AG10803 (cell line): Measurements from ENCODE around the gene COL15A1.

Experiments used
- DNase-seq: peaks from one replicate; pipeline ENCODE4 v3.0.0; 2010; ENCODE audit warnings: low read depth
- H3K4me3 ChIP-seq: 2 replicates; pipeline ENCODE4 v1.5.1; 2011; ENCODE audit warnings: mild to moderate bottlenecking, low read length, control low read depth
- TF ChIP-seq, protein P1 (sequence below): conservative IDR thresholded peaks from 2 replicates; pipeline ENCODE4 v1.5.1; 2011; ENCODE audit warnings: mild to moderate bottlenecking, low read length, control low read depth, inconsistent platforms

The COL15A1 gene

DNA sequence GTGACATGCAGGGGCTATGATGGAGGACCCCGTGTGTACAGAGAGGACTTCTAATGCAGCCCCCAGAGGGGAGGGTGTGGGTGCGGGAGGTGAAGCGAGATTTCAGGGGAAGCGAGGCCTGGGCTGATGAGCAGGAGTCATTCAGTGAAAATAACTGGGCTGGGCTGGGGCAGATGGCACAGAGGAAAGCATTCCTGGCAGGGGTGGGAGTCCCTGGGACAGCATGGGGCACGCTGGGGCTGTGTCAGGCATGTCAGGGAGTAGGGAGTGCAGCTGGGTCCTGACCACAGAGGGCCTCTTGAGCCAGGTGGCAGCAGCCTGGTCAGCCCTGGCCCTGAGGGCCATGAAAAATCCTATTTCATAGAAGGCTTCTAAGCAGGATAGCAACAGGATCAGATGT lies 36.6 kb downstream of the COL15A1 start:
- TF ChIP-seq, protein P1, sequence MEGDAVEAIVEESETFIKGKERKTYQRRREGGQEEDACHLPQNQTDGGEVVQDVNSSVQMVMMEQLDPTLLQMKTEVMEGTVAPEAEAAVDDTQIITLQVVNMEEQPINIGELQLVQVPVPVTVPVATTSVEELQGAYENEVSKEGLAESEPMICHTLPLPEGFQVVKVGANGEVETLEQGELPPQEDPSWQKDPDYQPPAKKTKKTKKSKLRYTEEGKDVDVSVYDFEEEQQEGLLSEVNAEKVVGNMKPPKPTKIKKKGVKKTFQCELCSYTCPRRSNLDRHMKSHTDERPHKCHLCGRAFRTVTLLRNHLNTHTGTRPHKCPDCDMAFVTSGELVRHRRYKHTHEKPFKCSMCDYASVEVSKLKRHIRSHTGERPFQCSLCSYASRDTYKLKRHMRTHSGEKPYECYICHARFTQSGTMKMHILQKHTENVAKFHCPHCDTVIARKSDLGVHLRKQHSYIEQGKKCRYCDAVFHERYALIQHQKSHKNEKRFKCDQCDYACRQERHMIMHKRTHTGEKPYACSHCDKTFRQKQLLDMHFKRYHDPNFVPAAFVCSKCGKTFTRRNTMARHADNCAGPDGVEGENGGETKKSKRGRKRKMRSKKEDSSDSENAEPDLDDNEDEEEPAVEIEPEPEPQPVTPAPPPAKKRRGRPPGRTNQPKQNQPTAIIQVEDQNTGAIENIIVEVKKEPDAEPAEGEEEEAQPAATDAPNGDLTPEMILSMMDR: no peak
- no peak for DNase-seq
- H3K4me3 ChIP-seq: no peak overlapping the region

DNA sequence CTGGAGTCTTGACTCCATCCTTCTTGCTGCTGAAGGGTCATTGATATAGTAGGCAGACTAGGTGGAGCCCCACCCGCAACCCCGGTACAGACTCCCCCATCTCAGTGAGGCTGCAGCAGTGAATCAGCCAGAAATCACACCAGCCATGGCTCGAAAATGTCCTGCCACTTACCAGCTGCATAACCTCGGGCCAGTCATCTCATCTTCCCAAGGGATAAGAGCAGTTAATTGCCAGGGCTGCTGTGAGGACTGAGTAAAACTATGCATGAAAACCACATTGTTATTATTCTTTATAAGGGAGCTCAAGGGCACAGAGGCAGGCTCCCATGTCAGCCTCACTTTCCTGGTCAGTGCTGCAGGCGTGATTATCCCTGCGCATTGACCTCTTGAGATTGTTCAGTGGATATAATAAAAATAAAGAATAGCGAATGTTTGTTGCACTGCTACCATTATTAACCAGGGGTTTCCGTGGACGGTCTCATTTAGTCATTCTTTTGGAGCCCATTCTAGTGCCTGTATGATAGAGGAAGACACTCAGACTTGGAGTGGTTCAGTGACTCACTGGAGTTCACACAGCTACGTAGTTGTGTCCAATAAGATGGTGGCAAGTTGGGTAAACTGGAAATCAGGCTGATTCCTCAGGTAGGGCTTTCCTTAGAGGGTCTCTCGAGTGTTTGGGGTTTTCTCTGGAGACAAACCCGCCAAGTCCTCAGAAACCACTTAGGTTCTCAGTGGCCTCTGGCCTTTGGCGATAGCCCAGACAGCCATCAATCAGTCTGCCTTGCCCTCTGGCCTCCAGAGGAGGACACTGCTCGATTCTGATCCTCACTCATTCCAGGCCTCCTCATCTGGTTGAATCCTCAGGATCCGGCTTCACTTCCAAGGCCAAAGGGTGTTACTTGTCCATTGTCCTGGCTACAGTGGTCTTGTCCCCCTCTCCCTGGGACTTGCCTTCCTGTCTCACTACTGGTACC lies 39.9 kb downstream of the COL15A1 start:
- TF ChIP-seq, protein P1: no peak
- H3K4me3 ChIP-seq: no peak overlapping the region
- DNase-seq: peak; percentile 90

DNA sequence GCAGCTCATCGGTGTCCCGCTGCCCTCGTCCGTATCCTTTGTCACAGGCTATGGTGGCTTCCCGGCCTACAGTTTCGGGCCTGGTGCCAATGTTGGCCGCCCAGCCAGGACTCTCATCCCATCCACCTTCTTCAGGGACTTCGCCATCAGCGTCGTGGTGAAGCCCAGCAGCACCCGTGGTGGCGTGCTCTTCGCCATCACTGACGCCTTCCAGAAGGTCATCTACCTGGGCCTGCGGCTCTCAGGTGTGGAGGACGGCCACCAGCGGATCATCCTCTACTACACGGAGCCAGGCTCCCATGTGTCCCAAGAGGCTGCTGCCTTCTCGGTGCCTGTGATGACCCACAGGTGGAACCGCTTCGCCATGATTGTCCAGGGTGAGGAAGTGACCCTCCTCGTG lies 41.9 kb downstream of the COL15A1 start:
- H3K4me3 ChIP-seq: no peak overlapping the region
- TF ChIP-seq, protein P1: no peak
- no peak for DNase-seq

DNA sequence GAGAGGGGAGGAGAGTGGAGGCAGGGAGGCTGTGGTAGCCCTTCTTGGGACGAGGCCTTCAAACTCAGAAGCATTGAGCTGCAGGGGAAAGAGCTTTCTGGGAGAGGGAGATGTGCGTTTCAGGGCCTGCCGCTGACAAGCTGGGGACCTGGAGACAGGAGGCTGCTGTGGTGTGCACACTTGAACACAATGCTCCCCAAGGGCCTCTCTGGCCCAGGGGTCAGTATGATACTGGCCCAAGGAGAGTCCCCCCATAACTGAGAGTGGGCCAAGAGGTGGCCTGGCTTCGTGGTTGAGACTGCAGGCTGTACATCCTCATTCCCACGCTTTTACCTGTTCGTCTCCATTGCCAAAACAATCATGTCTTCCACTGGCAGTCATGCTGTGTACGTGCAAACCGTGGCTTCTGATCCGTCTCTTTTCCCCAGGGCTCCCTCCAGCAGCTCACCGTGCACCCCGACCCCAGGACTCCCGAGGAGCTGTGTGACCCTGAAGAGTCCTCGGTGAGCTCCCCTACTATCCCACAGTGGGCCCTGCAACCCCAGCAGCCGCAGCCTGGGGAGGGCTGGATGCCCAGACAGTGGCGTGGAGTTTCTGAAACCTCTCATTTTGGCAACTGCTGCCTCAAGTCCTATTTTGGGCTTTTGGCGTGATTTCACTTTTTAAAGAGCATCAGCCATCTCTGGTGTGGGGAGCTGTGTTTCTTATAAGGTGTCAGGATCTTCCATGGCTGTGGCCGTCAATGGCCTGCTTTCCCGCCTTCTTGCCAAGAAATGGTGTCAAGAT lies 43.4 kb downstream of the COL15A1 start:
- TF ChIP-seq, protein P1: no peak
- H3K4me3 ChIP-seq: no peak overlapping the region
- no peak for DNase-seq

DNA sequence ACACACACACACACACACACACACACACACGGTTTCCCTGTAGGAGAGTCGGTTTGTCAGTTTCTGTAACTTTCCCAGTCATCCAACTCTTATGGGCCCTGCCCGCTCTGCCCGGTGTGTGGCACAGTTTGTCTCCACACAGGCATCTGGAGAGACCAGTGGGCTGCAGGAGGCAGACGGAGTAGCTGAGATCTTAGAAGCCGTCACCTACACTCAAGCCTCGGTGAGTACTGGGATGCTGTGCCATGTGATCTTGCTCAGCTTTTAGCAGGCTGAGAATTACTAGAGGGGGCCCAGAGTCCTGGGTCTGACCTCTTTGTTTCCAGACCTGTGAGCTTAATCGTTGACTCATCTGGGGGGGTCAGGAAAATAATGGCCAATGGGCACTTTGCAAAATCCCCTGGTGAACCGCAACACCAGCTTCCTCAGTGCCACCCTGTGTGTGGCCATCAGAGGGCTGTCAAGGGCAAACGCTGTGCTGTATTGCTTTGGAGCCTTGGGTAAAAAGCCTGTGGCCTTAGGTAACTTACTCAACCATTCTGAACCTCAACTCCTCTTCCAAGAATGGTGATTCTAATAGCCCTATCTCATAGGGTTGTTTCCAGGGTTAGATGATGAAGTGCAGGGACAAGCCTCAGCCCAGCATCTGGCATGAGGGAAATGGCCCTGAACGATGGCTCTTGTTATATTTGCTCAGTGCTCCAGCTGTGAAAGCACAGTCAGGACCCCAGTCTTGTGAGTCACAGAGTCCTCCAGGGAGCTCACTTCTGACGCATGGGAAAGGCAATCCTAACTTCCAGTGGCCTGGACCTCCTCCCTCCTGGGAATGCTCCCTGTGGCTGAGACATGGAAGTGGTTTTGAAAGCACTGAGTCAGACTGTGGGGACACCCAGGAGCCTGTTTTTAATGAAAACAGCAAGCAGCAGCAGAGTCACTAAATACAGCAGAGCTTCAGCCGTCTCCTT lies 45.6 kb downstream of the COL15A1 start:
- TF ChIP-seq, protein P1: peak; percentile 55
- peak; percentile 100 for DNase-seq
- no peak overlapping the region for H3K4me3 ChIP-seq

DNA sequence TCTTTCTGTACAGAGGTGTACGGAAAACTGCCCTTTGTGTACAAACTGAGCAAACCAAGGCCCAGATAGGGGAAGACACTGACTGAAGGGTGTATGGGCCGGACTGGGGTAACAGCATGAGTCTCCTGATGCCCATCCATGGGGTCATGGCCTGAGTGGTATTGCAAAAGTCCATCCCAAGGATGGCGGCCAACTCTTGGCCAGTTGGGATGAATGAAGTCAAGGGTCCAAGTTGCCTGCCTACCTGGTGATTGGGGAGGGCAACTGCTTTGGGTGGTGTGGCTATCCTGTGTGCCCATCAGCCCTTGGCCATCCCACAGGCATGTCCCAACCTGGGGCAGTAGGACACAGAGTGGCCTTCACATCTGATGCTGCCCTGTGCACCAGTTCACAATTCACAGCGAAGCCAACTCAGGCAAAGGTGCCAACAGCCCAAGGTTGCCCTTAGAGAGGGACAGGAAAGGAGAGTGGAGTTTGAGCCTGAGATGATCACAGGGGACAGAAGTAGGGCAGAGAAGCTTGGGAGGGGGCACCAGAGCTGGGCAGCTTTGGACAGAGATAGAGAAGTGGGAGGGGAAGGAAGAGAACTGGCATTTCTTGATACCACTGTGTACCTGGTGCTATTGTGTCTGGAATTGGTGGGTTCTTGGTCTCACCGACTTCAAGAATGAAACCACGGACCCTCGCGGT lies 46.6 kb downstream of the COL15A1 start:
- no peak for DNase-seq
- H3K4me3 ChIP-seq: no peak overlapping the region
- TF ChIP-seq, protein P1: no peak
